ENCODE measurements around the gene LMAN1.

LMAN1 gene

DNA sequence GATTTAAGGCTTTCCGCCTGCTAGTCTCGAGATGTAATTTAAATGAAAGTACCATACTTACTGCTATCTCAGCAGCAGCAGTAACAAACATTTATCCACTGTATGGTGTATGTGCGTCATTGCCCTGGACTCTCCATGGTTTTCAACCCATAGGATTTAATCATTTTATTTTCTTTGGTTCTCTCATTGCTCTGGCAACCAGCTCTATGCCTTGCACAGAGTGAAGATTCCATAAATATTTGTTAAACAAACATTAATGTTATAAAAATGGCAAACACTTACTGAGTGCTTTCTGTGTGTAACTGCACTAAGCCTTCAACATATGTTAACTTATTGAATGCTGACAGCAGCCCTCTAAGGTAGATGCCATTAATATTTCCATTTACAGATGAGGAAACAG, 1.3 kb upstream of the LMAN1 start:
- DNase-seq, result no peak

DNA sequence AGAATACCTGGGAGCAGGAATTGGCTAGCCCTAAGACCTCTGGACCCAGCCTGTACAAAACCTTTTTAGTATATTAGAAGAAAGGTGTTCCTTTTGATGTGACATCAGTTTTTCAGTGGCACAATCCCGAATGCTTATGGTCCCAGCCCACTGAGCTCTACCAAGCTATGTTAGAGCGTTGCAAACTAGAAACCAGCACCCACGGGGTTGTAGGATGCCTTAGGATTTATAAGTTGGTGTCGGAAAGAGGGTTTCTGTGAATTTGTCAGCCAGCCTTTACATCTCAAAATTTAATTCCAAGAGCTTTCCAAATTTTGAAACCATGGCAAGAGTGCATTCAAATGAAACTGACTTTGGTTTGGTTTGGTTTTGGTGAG, 499 bp upstream of the LMAN1 start:
- DNase-seq, result no peak

DNA sequence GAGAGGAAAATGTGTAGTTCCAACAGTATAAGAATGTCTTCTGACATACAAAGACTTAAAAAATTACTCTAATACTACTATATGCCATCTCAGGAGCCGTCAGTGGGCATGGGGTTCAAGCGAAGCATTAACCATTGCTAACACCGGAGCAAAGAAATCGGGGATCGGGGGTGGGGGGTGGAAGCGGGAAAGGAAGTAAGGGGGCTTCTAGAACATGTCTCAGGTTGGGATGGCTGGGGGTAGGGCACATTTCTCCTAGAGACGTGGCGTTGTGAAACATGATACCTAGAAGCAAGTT, 702 bp downstream of the LMAN1 start:
- no peak for DNase-seq

DNA sequence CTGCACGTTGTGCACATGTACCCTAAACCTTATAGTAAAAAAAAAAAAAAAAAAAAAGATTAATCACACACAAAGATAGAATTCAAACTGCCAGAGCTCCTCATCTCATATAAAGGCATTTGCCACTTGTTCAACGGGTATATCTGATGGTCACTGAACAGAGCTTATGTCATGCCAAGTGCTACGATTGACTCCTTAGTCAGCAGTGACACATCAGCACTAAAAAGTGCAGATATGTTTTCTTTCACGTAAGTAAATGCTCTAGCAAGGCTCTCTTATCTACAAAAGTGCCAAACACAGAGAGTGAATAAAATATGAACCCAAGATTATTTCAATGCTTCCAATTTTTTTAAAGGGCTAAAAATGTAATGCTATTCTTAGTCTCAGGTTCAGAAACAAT, 1.1 kb downstream of the LMAN1 start:
- peak; percentile 61 for DNase-seq

DNA sequence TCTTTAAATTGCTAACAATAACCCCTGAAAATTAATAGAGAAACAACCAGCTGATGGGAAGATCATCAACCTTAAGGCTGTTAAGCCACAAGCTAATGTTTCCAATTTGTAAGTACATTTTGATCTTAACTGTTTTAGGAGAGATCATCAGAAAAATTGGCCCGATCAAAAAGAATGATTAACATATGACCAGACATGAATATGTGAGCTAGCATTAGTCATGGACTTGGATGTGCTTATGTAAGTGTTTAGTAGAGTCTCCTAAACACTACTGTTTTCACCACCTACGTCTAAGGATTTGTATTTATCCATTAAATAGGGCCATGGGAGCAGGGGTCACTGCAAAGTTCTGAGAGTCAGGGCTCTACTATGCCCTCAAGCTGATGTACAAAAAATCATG, 4.3 kb downstream of the LMAN1 start:
- no peak for DNase-seq

DNA sequence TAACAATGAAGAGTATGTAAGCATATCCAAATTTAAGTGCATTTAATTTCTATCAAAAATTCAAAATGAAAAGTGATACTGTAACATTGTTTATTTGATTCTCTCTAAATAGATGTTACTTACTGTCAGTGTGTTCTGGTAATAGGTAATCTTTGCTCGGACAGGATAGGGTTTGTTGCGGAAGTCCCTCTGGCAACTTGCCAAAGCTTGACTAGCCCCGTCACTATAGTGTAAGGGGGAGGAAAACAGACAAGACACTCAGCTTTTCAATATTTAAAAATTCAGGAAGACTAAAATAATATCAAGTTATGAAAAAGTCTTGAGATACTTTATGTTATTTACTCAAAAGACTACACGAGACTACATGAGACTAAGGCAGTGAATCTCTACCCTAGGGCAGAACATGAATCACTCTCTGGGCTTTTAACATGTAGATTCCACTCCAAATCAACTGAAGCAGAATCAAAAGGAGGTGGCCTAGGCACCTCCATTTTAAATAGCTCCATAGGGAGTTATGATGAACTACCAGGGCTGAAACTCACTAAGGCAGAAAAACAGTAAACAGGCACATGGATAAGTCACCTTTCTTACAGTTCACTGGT, 5.9 kb downstream of the LMAN1 start:
- DNase-seq, result no peak

DNA sequence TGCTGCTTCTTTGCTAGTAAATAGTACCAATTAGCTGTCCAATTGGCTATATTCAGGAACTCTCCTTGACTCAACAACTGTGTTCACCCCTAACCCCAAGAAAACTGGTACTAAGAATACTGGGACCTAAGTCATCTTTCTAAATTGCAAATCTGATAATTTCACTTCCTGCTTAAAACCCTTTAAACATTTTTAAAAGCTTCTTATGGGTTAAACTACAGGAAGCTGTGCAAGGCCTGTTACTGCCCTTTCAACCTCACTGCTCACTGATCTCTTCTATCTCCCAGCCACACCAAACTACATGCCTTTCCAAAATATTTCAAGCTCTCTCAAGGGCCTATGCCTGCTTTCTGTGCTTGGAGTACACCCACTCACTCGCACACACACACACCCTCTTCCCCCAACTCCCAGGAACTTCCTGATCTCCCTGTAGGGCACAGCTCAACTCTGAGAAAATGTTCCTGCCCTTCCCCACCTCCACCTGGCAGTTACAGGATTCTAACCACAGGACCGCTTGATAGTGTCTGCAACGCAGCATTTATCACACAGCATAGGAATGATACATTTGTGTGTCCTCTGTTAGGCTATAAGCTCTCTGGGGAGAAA, 6.7 kb downstream of the LMAN1 start:
- no peak for DNase-seq

DNA sequence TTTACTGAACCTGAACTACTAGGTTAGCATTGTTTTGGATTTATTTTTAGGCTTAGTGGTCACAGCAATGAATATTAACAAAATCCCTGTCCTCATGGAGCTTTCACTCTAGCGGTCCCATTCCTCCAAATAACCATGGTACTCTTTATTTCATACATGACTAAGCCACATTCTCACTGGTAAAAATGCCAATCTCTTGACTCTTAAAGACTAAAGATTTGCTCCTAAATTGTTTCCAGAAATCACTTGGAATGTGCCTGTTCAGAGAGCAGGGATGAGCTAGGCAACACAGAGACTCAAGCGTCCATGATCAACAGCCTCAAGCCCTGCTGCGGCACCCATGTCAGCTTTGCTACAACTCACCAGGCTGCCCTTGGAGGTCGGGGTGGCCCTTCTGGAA, 13.5 kb downstream of the LMAN1 start:
- no peak for DNase-seq

DNA sequence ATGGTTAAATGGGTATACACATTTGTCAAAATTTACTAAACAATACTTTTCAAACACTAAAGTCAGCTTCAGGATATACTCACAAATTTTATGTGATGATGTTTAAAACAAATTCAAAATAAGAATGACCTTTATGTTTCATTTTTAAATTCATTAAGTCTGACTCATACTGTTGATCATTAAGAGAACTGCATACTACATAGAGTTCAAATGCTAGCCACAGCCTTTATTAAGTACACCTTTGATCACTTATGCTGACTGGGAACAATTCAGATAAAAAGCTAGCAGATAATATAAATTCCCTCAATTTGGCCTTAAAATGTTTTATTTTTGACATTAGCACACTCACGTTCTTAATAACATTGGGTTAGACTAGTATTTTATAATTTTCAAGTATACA, 14.1 kb downstream of the LMAN1 start:
- DNase-seq, result no peak

DNA sequence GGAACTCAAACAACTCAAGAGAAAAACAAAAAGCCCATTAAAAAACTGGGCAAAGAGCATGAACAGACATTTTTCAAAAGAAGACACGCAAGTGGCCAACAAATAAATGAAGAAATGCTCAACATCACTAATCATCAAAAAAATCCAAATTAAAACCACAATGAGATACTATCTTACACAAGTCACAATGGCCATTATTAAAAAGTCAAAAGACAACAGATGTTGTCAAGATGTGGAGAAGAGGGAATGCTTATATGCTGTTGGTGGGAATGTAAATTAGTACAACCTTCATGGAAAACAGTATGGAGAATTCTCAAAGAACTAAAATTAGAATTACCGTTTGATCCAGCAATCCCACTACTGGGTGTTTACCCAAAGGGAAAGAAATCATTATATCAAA, 15.1 kb downstream of the LMAN1 start:
- DNase-seq, result no peak

DNA sequence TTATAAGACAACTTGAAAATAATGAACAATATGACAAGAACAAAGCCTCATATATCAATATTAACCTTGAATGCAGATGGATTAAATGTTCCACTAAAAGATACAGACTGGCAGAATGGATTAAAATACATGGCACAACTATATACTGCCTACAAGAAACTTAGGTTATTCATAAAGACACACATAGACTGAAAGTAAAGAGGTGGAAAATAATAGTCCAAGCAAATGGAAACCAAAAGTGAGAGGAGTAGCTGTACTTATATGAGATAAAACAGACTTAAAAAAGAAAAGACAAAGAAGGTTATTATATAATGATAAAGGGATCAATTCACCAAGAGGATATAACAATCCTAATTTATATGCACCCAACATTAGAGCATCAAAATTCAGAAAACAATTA, 18.2 kb downstream of the LMAN1 start:
- DNase-seq, result no peak

DNA sequence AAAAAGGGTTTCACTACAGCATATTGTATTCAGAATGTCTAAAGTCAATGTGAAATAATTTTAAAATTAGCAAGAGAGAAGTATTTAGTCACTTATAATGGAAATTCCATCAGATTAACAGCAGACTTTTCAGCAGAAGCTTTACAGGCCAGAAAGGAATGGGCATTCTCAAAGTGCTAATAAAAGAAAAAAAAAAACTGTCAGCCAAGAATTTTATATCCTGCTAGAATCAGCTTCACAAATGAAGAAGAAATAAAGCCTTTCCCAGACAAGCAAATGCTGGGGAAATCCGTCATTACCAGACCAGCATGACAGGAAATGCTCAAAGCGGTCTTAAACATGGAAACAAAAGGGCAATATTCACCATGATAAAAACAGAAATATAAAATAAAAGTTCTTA, 18.8 kb downstream of the LMAN1 start:
- no peak for DNase-seq

DNA sequence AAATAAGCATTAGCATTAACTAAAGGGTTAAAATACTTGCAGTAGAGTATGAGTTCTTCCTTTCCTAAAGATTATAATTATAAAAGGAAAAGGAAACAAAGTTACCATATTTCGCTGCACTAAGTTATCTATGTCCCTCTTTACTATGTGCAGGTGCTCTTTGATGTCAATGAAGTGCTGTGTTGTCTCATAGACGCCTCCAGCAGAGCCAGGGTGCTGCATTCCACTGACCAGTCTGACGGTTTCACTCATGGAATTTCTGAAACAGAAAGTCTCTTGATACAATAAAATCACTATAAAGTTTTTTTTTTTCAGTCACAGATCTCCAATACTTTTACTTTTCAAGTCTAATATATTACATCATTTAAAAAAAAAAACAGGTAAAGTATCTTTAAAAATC, 26.1 kb downstream of the LMAN1 start:
- no peak for DNase-seq

DNA sequence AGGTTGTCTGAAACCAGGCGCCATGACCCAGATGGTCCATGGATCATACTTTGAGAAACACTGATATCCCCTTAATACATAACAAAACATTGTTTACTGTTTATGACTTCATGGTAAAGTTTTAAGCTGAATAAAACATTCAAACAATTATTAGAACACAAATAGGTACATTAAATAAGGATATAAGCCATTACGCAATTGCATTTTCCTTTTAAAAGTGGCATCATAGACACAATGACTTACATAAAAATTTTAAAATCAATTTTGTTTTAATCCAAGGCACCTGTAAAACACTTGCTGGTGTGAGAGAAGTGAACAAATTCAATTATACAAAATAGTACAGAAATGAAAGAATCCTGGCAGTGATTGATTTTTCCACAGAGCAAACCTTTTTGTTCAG, 30.4 kb downstream of the LMAN1 start:
- DNase-seq, result no peak

DNA sequence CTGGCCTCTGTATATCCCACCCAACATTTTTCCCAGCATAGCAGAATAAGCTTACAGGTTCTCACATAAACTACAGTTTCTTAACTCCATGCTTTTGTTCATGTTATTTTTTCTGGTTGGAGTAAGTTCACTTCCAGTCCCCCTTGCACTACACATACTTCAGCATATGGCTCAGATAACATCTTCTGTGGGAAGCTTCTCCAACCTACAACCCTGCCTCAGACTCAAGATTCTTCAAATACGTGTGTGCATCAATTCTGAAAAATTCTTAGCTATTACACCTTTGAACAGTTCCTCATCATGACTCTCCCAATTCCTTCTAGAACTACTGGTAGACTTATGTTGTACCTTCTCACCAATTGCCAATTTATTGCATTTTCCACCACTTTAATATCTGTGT, 33.1 kb downstream of the LMAN1 start:
- no peak for DNase-seq

DNA sequence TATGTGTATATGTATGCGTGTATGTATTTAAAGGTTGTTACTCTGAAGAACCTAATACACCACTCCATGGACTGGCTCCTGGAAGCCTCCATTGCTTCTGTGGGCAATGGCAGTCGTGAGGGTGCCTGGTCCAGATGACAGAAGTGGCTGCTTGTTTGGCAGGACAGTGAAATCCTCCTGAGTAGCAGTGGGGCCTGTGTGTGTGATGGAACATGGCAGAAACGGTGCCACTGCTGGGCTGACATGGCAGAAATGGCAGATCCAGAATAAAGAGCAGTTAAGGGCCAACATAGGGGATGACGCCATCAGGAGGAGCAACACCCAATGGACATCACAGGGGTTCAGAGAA, 34.5 kb downstream of the LMAN1 start:
- no peak for DNase-seq

DNA sequence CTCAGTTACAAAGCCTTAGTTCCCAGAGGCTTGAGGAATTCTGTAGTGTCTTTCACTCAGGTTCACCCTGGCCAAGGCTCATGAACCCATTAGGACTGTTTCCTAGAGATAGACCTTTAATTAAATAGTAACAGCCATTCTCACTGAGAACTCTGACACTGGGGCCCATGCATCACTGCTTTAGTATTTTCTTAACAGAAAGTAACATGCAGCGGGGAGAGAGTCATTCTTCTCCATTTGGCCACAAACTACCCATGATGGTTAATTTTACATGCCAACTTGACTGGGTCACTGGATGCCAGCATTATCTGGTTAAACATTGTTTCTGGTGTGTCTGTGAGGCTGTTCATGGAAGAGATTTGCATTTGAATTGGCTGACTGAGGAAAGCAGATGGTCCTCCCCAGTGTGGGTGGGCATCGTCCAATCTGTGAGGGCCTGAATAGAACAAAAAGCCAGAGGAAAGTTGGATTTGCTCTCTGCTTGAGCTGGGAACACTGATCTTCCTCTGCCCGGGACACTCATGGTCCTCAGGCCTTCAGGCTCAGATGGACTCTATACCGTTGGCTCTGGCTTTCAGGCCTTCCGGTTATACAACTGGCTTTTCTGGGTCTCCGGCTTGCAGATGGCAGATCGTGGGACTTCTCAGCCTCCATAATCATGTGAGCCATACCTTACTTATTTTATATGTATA, 35.0 kb downstream of the LMAN1 start:
- no peak for DNase-seq

DNA sequence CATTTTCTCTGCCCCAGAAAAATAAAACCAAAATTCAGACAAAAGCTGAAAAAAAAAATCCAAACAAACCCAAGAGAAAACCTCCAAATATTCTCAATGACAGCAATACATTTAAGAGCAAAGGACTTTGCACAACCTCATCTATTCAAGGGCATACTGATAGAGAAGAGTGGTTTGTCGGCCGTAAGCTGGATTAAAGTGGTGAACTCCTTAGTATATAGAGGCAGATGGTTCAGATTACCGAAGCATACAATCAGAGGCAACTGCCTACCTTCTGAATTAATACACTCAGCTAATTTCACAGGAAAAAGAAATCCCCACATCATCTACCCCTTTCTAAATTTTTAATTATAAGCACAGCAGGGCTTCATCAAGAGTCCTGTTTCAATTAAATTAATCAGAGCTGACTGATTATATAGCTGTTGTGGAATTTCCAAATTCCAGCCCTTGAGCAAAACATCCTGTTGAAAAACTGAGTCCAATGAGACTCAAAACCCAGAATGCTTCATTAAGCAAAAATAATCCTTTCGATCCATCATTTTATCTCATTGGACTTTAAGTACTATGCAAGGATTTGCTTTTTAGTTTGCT, 40.5 kb downstream of the LMAN1 start, which contains the start of gene CPLX4:
Gene CPLX4, minus strand, starts transcription at position 190 of the 591 bp plus-strand sequence. Its CDS starts 187 bp downstream, at position 3.
- no peak for DNase-seq

DNA sequence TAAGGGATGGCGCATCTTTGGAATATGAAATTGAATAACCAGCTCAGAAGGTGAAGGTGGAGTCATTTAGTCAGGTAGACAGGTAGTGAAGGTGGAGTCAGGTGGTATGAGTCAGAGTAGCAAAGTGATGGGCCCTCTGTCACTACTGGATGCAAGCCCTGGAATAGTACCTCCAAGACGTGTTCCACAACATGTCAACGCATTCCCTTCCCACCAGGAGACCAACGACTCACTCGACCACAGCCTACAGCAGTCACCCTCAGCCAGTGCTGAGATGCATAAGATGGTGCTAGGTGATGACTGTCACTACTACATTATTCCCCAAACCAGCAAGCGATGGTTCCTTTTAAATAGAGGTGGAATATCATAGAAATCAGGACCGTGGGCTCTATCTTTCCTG, 47.4 kb downstream of the LMAN1 start:
- no peak for DNase-seq

DNA sequence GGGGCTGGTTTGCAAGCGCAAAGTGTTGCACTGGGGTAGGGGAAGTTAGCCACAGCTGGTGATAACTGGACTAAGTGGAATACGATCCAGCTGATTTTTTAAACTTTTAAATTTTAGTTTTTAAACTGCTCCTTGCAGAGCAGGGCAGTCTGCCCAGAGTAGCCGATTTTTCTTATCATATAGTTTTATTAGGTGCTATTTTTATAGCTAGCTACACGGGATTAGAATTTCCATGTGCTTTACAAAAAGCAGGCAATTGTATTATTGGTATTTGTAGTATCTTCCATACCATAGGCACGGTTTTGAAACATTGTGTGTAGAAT, 50.2 kb downstream of the LMAN1 start:
- DNase-seq, result no peak

DNA sequence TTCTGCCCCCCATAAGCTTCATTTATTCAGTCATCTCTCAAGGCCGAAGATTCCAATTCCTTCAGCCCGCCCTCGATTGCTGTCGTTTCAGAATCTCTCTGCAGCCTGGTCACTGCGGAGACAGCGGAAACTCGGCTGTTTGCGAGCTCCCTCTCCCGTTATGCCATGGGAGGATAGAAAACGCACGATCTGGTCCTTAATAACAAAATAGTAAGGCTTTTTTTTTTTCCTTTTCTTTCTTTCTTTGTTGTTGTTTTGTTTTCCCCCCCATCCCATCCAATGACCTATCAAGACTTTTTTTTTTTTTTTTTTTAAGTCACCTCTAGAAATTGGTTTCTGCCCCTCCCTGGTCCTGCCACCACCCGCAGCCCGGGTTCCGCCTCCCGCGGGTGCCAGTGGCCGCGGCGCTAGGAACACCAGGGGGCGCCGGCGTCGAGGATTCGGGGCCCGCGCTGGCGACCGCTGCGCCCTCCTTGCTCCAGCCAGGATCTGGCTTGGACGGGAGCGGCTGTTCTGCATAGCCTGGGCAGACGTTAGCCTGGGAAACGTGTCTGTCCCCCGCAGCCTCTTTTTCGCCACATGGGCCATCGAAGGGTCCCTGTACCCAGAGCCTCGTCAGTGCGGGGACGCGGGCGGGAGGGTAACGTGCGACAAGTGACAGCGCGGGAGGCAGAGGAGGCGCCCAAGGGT, 50.7 kb downstream of the LMAN1 start:
- peak; percentile 80 for DNase-seq

DNA sequence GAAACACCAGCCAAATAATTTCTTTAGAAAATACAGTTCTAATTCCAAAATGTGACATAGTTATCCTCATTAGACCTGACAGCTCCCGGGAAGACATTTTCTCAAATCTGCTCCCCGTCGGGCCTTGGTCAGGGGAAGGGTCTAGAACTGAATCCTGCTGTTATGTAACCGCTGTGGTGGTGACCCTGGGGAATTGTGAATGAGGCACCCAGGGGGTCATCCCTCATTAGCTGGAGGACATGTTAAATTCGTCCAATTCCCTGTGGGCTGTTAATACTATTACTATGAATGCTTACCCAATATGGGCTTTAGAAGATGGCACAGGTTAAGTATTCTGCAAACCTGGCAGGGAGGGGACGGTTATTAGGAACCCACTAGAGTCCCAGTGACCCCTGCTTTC, 52.4 kb downstream of the LMAN1 start:
- DNase-seq, result no peak

DNA sequence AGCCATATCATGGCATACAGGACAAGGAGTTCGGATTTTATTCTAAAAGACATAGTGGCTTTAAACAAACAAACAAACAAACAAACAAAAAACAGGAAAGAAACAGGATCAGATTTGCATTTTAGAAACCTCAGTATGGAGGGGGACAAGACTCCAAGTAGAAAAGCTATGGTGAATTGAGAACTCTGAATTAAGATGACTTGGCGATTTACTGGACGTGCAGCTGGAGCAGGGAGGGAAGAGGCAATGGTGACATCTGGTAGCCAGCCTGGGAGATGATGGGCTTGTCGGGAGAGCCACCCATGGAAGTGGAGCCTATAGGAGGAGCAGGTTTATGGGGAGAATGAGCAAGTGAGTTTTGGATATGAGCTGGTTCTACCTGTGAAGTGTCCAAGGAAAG, 53.8 kb downstream of the LMAN1 start:
- DNase-seq, result no peak

DNA sequence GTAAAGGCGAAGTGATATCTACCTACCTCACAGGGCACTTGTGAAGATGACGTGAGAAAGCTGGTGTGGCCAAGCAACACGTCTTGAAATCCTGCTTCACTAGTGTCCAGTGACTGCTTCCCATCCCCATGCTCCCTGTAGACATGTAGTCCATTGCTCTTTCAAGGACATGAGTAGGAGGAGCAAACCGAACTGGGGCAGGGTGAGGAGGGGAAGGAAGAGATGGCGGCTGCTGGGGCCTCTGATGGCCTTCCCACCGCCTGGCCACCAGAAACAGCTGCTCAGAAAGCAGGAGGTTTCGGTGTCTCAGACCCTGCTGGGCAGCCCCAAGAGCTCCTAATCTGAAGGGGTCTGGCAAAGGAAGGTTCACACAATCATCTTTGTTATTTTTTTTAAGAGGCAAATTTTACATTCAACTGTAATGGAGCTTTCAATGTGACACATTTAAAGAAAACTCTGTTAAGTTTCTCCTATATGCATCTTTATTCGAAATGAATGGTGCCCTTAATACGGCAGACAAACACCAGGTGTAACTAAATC, 55.3 kb downstream of the LMAN1 start:
- DNase-seq, result no peak

Measured in suppressor macrophage treated with lipopolysaccharide for 4 hours (primary cell).